SKM-1 (cell line): Measurements from ENCODE around the gene PPP1R3A.
"Not testable (repeated sequence)": the region's sequence is repeated elsewhere in the genome, so short reads cannot be mapped to it uniquely, and the experiment has no call there.

Experiments
- DNase-seq: peaks from one replicate; lab custom pipeline; 2025; ENCODE audit not compliant: unreplicated experiment; lab: John Stamatoyannopoulos, UW

Gene PPP1R3A

GRCh38 chr7:113918946-113919345, at the start of gene PPP1R3A:
Gene PPP1R3A, minus strand, starts transcription at chr7:113919009. Its CDS starts 13 bp downstream, at chr7:113918996.
- DNase-seq: no peak

- DNase-seq: no peak
These were observed 44.5 kb upstream of the PPP1R3A start for GRCh38 chr7:113963356-113963755.

- no peak for DNase-seq
These were observed 41.1 kb upstream of the PPP1R3A start for GRCh38 chr7:113959910-113960309.

GRCh38 chr7:113955157-113955556, 36.3 kb upstream of the PPP1R3A start:
- no peak for DNase-seq

- no peak for DNase-seq
These were observed 34.7 kb upstream of the PPP1R3A start for GRCh38 chr7:113953553-113953952.

- no peak for DNase-seq
These were observed 26.5 kb upstream of the PPP1R3A start for GRCh38 chr7:113945018-113945938.

GRCh38 chr7:113936982-113937381, 18.2 kb upstream of the PPP1R3A start:
- no peak for DNase-seq

- no peak for DNase-seq
These were observed 17.7 kb upstream of the PPP1R3A start for GRCh38 chr7:113936535-113936934.

- DNase-seq: not testable (repeated sequence)
These were observed 10.6 kb upstream of the PPP1R3A start for GRCh38 chr7:113929389-113929788.

- no peak for DNase-seq
These were observed 9.3 kb upstream of the PPP1R3A start for GRCh38 chr7:113928112-113928511.

GRCh38 chr7:113922049-113922448, 3.2 kb upstream of the PPP1R3A start:
- no peak for DNase-seq

GRCh38 chr7:113921363-113921762, 2.6 kb upstream of the PPP1R3A start:
- DNase-seq: no peak

- DNase-seq: no peak
These were observed 969 bp downstream of the PPP1R3A start for GRCh38 chr7:113917840-113918239.

GRCh38 chr7:113915956-113916355, 2.9 kb downstream of the PPP1R3A start:
- no peak for DNase-seq

- DNase-seq: no peak
These were observed 5.9 kb downstream of the PPP1R3A start for GRCh38 chr7:113912876-113913275.

- DNase-seq: no peak
These were observed 11.2 kb downstream of the PPP1R3A start for GRCh38 chr7:113907617-113908016.

- DNase-seq: no peak
These were observed 14.3 kb downstream of the PPP1R3A start for GRCh38 chr7:113904521-113904920.

- DNase-seq: no peak
These were observed 26.0 kb downstream of the PPP1R3A start for GRCh38 chr7:113892818-113893217.

GRCh38 chr7:113891828-113892227, 27.0 kb downstream of the PPP1R3A start:
- no peak for DNase-seq

- DNase-seq: no peak
These were observed 27.8 kb downstream of the PPP1R3A start for GRCh38 chr7:113891031-113891350.

- no peak for DNase-seq
These were observed 28.3 kb downstream of the PPP1R3A start for GRCh38 chr7:113890331-113891030.

- DNase-seq: no peak
These were observed 35.7 kb downstream of the PPP1R3A start for GRCh38 chr7:113883096-113883495.
